GM12878 (cell line): ENCODE measurements around the gene SRMS. TPM values are rescaled to one million over a fixed set of nuclear protein-coding genes. Genes with fewer than 3 reads are reported as not detected.

Source experiments
- ATAC-seq: fragments of 200-7000 bp; cut with Tn5 transposase; 3 replicates; pipeline ENCODE4 v1.9.1; 2020; ENCODE audit warnings: mild to moderate bottlenecking, moderate library complexity
- BruUV-seq: library from RNA; stranded (reverse); fragments of 400-500 nt; replicated peaks from 2 replicates; lab custom pipeline; 2021; lab: Mats Ljungman, UMichigan
- CTCF ChIA-PET: fragments of 300-600 bp; sonication (Branson Sonifier 250); formaldehyde crosslinking; extraction: SDS; loops from one replicate; lab custom pipeline; 2021; ENCODE audit warnings: inconsistent platforms; lab: Yijun Ruan, JAX
- POLR2A ChIA-PET: fragments of 350-600 bp; formaldehyde crosslinking; extraction: SDS; loops from one replicate; lab custom pipeline; 2021; ENCODE audit warnings: inconsistent platforms; lab: Charles Lee
- RAD21 ChIA-PET: fragments of 300-600 bp; sonication (Branson Sonifier 250); formaldehyde crosslinking; loops from one replicate; lab custom pipeline; 2023; ENCODE audit warnings: antibody characterized with exemption; ENCODE audit not compliant: unreplicated experiment; lab: Charles Lee
- SMC1A ChIA-PET: fragments of 300-600 bp; sonication (Branson Sonifier 250); formaldehyde crosslinking; loops from one replicate; lab custom pipeline; 2023; ENCODE audit not compliant: unreplicated experiment, uncharacterized antibody; lab: Charles Lee
- DNase-seq: peaks from one replicate; pipeline ENCODE4 v3.0.0-alpha.2; 2011; ENCODE audit warnings: low read depth, low spot score
- FAIRE-seq: peaks from 3 replicates; lab custom pipeline; 2011; peaks lifted over from hg19 to GRCh38; lab: Jason Lieb, UNC
- H2AFZ ChIP-seq: 2 replicates; pipeline ENCODE4 v1.6.0; 2011; ENCODE audit warnings: low read depth, low read length, control low read depth; ENCODE audit not compliant: control insufficient read depth
- H3K27ac ChIP-seq: 2 replicates; pipeline ENCODE4 v1.5.1; 2011; ENCODE audit warnings: control low read depth; ENCODE audit not compliant: control insufficient read depth, insufficient read depth
- H3K27me3 ChIP-seq, 2 experiments: replicated peaks in 1 of 2; 2 replicates each; pipeline versions ENCODE4 v1.6.0 to v1.6.1; 2011; ENCODE audit warnings: low read length in 1 of 2; ENCODE audit not compliant: control insufficient read depth in 2 of 2, insufficient read depth in 2 of 2
- H3K36me3 ChIP-seq, 2 experiments: 2 replicates each; pipeline ENCODE4 v1.5.1; 2011; ENCODE audit warnings: low read length in 1 of 2; ENCODE audit not compliant: control insufficient read depth in 2 of 2, insufficient read depth in 2 of 2
- H3K4me1 ChIP-seq: 2 replicates; pipeline ENCODE4 v1.6.1; 2011; ENCODE audit warnings: mild to moderate bottlenecking, low read length, moderate library complexity, mixed read lengths; ENCODE audit not compliant: control insufficient read depth, insufficient read depth
- H3K4me2 ChIP-seq: 2 replicates; pipeline ENCODE4 v1.6.0; 2011; ENCODE audit warnings: control low read depth; ENCODE audit not compliant: control insufficient read depth, insufficient read depth
- H3K4me3 ChIP-seq: fragments of 200-600 bp; sonication (generic); 2 replicates; pipeline ENCODE4 v1.5.1; 2016
- H3K79me2 ChIP-seq: 2 replicates; pipeline ENCODE4 v1.6.0; 2011; ENCODE audit warnings: low read length; ENCODE audit not compliant: control insufficient read depth, insufficient read depth
- H3K9ac ChIP-seq: 2 replicates; pipeline ENCODE4 v1.8.0; 2011; ENCODE audit warnings: low read length, control low read depth, mixed read lengths; ENCODE audit not compliant: control insufficient read depth, insufficient read depth
- H3K9me3 ChIP-seq: replicated peaks from 3 replicates; pipeline ENCODE4 v1.5.1; 2011; ENCODE audit warnings: mild to moderate bottlenecking, low read length; ENCODE audit not compliant: control insufficient read depth, insufficient read depth
- H4K20me1 ChIP-seq: 2 replicates; pipeline ENCODE4 v1.6.0; 2011; ENCODE audit not compliant: control insufficient read depth, insufficient read depth
- BCL11A ChIP-seq: IDR thresholded peaks from 2 replicates; pipeline ENCODE4 v1.6.1; 2011; ENCODE audit warnings: low read depth, low read length
- HDGF ChIP-seq: fragments of 450-650 bp; IDR thresholded peaks from 2 replicates; pipeline ENCODE4 v1.6.1; 2016; ENCODE audit warnings: antibody characterized with exemption
- IKZF1 ChIP-seq: fragments of 450-650 bp; conservative IDR thresholded peaks from 2 replicates; pipeline ENCODE4 v1.6.1; 2017; ENCODE audit warnings: antibody characterized with exemption, mild to moderate bottlenecking
- KAT2A ChIP-seq: conservative IDR thresholded peaks from 2 replicates; pipeline ENCODE4 v1.6.1; 2011; ENCODE audit warnings: low read depth, low read length; ENCODE audit not compliant: control insufficient read depth
- MAX ChIP-seq: IDR thresholded peaks from 2 replicates; pipeline ENCODE4 v1.6.1; 2012; ENCODE audit warnings: low read depth, low read length, improper control_type of control experiment
- NFIC ChIP-seq: IDR thresholded peaks from 2 replicates; pipeline ENCODE4 v1.6.1; 2012; ENCODE audit warnings: low read depth, mild to moderate bottlenecking, inconsistent platforms, low read length, moderate library complexity
- NFYA ChIP-seq: IDR thresholded peaks from 2 replicates; pipeline ENCODE4 v1.6.1; 2011; ENCODE audit warnings: low read depth, mild to moderate bottlenecking, low read length, improper control_type of control experiment, borderline replicate concordance
- NRF1 ChIP-seq: conservative IDR thresholded peaks from 2 replicates; pipeline ENCODE4 v1.6.1; 2011; ENCODE audit warnings: mild to moderate bottlenecking, low read depth, low read length, improper control_type of control experiment
- PBX3 ChIP-seq: IDR thresholded peaks from 2 replicates; pipeline ENCODE4 v1.6.1; 2011; ENCODE audit warnings: mild to moderate bottlenecking, low read depth, low read length, moderate library complexity; ENCODE audit not compliant: insufficient replicate concordance
- POLR2AphosphoS5 ChIP-seq: IDR thresholded peaks from 2 replicates; pipeline ENCODE4 v1.6.1; 2011; ENCODE audit warnings: mild to moderate bottlenecking, low read length, inconsistent platforms
- RELB ChIP-seq: fragments of 450-650 bp; IDR thresholded peaks from 2 replicates; pipeline ENCODE4 v1.6.1; 2017; ENCODE audit warnings: low read depth, mild to moderate bottlenecking, moderate library complexity
- SP1 ChIP-seq: IDR thresholded peaks from one replicate; pipeline ENCODE4 v1.6.1; 2011; ENCODE audit warnings: low read depth, low read length
- SREBF1 ChIP-seq: IDR thresholded peaks from 2 replicates; pipeline ENCODE4 v1.6.1; 2012; ENCODE audit warnings: mild to moderate bottlenecking, low read length
- SRF ChIP-seq, 2 experiments: IDR thresholded peaks; 2 replicates each; pipeline ENCODE4 v1.6.1; 2011; ENCODE audit warnings: low read depth in 2 of 2, low read length in 2 of 2, mild to moderate bottlenecking in 1 of 2, moderate library complexity in 1 of 2
- USF2 ChIP-seq: IDR thresholded peaks from 2 replicates; pipeline ENCODE4 v1.6.1; 2011; ENCODE audit warnings: low read depth, low read length, improper control_type of control experiment, borderline replicate concordance
- YBX1 ChIP-seq: fragments of 450-650 bp; IDR thresholded peaks from 2 replicates; pipeline ENCODE4 v1.6.1; 2016; ENCODE audit warnings: antibody characterized with exemption
- WGBS: methylation state at CpG from one replicate; pipeline ENCODE4 v1.1.6; 2016; ENCODE audit warnings: low lambda C conversion rate; ENCODE audit not compliant: insufficient replicate concordance, insufficient coverage; ENCODE audit errors: missing lambda C conversion rate; 5-methylcytosine and 5-hydroxymethylcytosine counted together
- in situ Hi-C: fragments of 300-500 bp; cut with MboI; formaldehyde crosslinking; loops from 9 replicates; pipeline ENCODE4 v1.14.3; 2018; ENCODE audit warnings: mixed read lengths
- intact Hi-C: fragments of 100-400 bp; cut with micrococcal nuclease; formaldehyde crosslinking; loops from one replicate; pipeline ENCODE4 v1.14.2; 2022; ENCODE audit not compliant: unreplicated experiment
- polyA plus RNA-seq, 11 experiments: library from polyadenylated mRNA; depleted of rRNA in 4 of 11; unstranded in 6 of 11; stranded (reverse) in 5 of 11; fragments of >200 nt; fragmentation: Nextera tagmentation in 4 of 11; fragmentation: Illumina TruSeq in 1 of 11; extraction: Ambion mirVana in 4 of 11; extraction: Trizol in 1 of 11; gene quantifications; 1 replicate in 1 of 11; 2 replicates in 10 of 11; pipeline versions ENCODE4 v1.2.1 to v1.2.3, GENCODE V29; 2011 to 2016; ENCODE audit warnings: inconsistent platforms in 2 of 11, missing spikeins in 2 of 11, low read depth in 1 of 11
- total RNA-seq, 4 experiments: library from RNA; depleted of rRNA in 3 of 4; stranded (reverse); fragments of >200 nt in 3 of 4; fragmentation: Illumina TruSeq in 1 of 4; extraction: Trizol in 1 of 4; gene quantifications; 2 replicates each; pipeline versions ENCODE4 v1.2.1 to v1.2.3, GENCODE V29; 2013 to 2021

SRMS gene
- total and polyA plus RNA-seq, 10 of the 15 experiments (the other 5 are each of a cell fraction or from before 2014, with no cell fraction given) = not detected

- H3K9me3 ChIP-seq = peaks cover 2% of the 10 kb centered on the region; the same call in 1 of the 3 replicates
- SMC1A ChIA-PET = no interaction called here
- intact Hi-C loops = no loop called here
- FAIRE-seq = no peak
- H2AFZ ChIP-seq = no peak overlapping the region
- no peak overlapping the region for H3K27ac ChIP-seq
- RAD21 ChIA-PET = no interaction called here
- no peaks in the 10 kb centered on the region for H3K79me2 ChIP-seq
- POLR2A ChIA-PET = no interaction called here
- TF ChIP-seq NRF1 (no peak), IKZF1 (no peak), HDGF (no peak), RELB (no peak), PBX3 (no peak), SRF (IDR thresholded peaks at IDR 0.05; ENCODE audit: low read depth in 2 of 2, low read length in 2 of 2) (no peak), YBX1 (no peak), SP1 (no peak), POLR2AphosphoS5 (no peak), MAX (no peak), NFYA (no peak), KAT2A (no peak), NFIC (no peak), SREBF1 (no peak), BCL11A (no peak), USF2 (no peak)
- TF ChIP-seq, all 136 proteins: peak for 0
- no peaks in the 10 kb centered on the region for H3K4me1 ChIP-seq
- no peaks in the 10 kb centered on the region for H3K36me3 ChIP-seq
- no peak overlapping the region for H3K4me2 ChIP-seq
- CTCF ChIA-PET = no interaction called here
- in situ Hi-C loops = no loop called here
- no TSS peak for BruUV-seq
- no peak overlapping the region for H3K4me3 ChIP-seq
- H3K9ac ChIP-seq = no peak overlapping the region
- DNase-seq (no peak), ATAC-seq (no peak)
- H4K20me1 ChIP-seq = no peaks in the 10 kb centered on the region
- whole genome bisulfite sequencing = 62% methylated on average over 9 of the region's 9 CpGs
- H3K27me3 ChIP-seq = no peaks in the 10 kb centered on the region; a peak in 1 of 4 replicates
Observed at GRCh38 chr20:63509088-63509564, 38.4 kb downstream of the SRMS start.
